GM19043 (cell line): ENCODE measurements around the gene PIEZO2.

Experiments used
- ATAC-seq: cut with Tn5 transposase; IDR thresholded peaks from one replicate; pipeline ENCODE4 v1.9.1; 2021; ENCODE audit warnings: low read depth; ENCODE audit not compliant: unreplicated experiment

Gene PIEZO2

GRCh38 chr18:10805587-10806118 is 343.7 kb downstream of the PIEZO2 start:
- no peak for ATAC-seq

- ATAC-seq: no peak
These were observed 345.2 kb downstream of the PIEZO2 start for GRCh38 chr18:10804126-10804525.

- ATAC-seq: no peak
These were observed 350.4 kb downstream of the PIEZO2 start for GRCh38 chr18:10798727-10799550.

- no peak for ATAC-seq
These were observed 351.5 kb downstream of the PIEZO2 start for GRCh38 chr18:10797896-10798295.

- ATAC-seq: no peak
These were observed 354.6 kb downstream of the PIEZO2 start for GRCh38 chr18:10794771-10795170.

GRCh38 chr18:10793730-10794370 is 355.5 kb downstream of the PIEZO2 start:
- ATAC-seq: no peak

- no peak for ATAC-seq
These were observed 357.2 kb downstream of the PIEZO2 start for GRCh38 chr18:10792181-10792580.

GRCh38 chr18:10791169-10791831 is 358.1 kb downstream of the PIEZO2 start:
- ATAC-seq: no peak

- no peak for ATAC-seq
These were observed 360.2 kb downstream of the PIEZO2 start for GRCh38 chr18:10789180-10789579.

- ATAC-seq: peak; percentile 96
These were observed 362.0 kb downstream of the PIEZO2 start for GRCh38 chr18:10787293-10787901.

GRCh38 chr18:10785798-10786197 is 363.6 kb downstream of the PIEZO2 start:
- no peak for ATAC-seq

GRCh38 chr18:10784596-10785202 is 364.7 kb downstream of the PIEZO2 start:
- ATAC-seq: no peak

GRCh38 chr18:10783941-10784340 is 365.4 kb downstream of the PIEZO2 start:
- ATAC-seq: no peak

- no peak for ATAC-seq
These were observed 372.9 kb downstream of the PIEZO2 start for GRCh38 chr18:10776493-10776892.

- ATAC-seq: no peak
These were observed 374.3 kb downstream of the PIEZO2 start for GRCh38 chr18:10775026-10775425.

- no peak for ATAC-seq
These were observed 378.2 kb downstream of the PIEZO2 start for GRCh38 chr18:10771053-10771709.

- no peak for ATAC-seq
These were observed 379.1 kb downstream of the PIEZO2 start for GRCh38 chr18:10770264-10770663.

GRCh38 chr18:10768221-10768620 is 381.1 kb downstream of the PIEZO2 start:
- ATAC-seq: no peak

- no peak for ATAC-seq
These were observed 381.7 kb downstream of the PIEZO2 start for GRCh38 chr18:10767658-10768057.

- ATAC-seq: no peak
These were observed 388.4 kb downstream of the PIEZO2 start for GRCh38 chr18:10760986-10761385.
